ACC112 (cell line): Measurements from ENCODE around the gene FUT3.
"Not testable (repeated sequence)": the region's sequence is repeated elsewhere in the genome, so short reads cannot be mapped to it uniquely, and the experiment has no call there.

Experiments used
- H2AFZ ChIP-seq: fragments of 200-600 bp; sonication (generic); one replicate; pipeline ENCODE4 v1.6.0; 2017; ENCODE audit warnings: antibody characterized with exemption, low read length; ENCODE audit not compliant: unreplicated experiment
- H3K27ac ChIP-seq: fragments of 200-600 bp; sonication (generic); 2 replicates; pipeline ENCODE4 v1.5.1; 2014; ENCODE audit warnings: low read depth, mild to moderate bottlenecking, antibody characterized with exemption, low read length, moderate library complexity
- H3K27me3 ChIP-seq: fragments of 200-600 bp; sonication (generic); 2 replicates; pipeline ENCODE4 v1.6.1; 2014; ENCODE audit warnings: mild to moderate bottlenecking, antibody characterized with exemption, low read length, moderate library complexity, mixed read lengths; ENCODE audit not compliant: insufficient read depth
- H3K36me3 ChIP-seq: fragments of 200-600 bp; sonication (generic); 2 replicates; pipeline ENCODE4 v1.6.1; 2016; ENCODE audit warnings: mild to moderate bottlenecking, antibody characterized with exemption, low read length, moderate library complexity, mixed read lengths; ENCODE audit not compliant: insufficient read depth
- H3K4me1 ChIP-seq: fragments of 200-600 bp; sonication (generic); one replicate; pipeline ENCODE4 v1.6.1; 2016; ENCODE audit warnings: low read length, mixed read lengths; ENCODE audit not compliant: insufficient read depth, unreplicated experiment, control insufficient read depth
- H3K4me3 ChIP-seq: fragments of 200-600 bp; sonication (generic); 2 replicates; pipeline ENCODE4 v1.5.1; 2014; ENCODE audit warnings: mild to moderate bottlenecking, low read depth, low read length
- H3K79me2 ChIP-seq: fragments of 200-600 bp; sonication (generic); one replicate; pipeline ENCODE4 v1.6.0; 2016; ENCODE audit warnings: low read length; ENCODE audit not compliant: control insufficient read depth, unreplicated experiment, insufficient read depth

FUT3 gene

GRCh38 chr19:5844456-5845433, 6.5 kb downstream of the FUT3 start:
- Histone ChIP-seq H3K4me1 (no peaks in the 10 kb centered on the region), H3K27me3 (no peaks in the 10 kb centered on the region)

GRCh38 chr19:5843295-5843927, 7.8 kb downstream of the FUT3 start:
- no peak overlapping the region for H3K4me3 ChIP-seq
- no peak overlapping the region for H3K27ac ChIP-seq
- H3K79me2 ChIP-seq, result no peaks in the 10 kb centered on the region
- H3K36me3 ChIP-seq, result no peaks in the 10 kb centered on the region
- H3K4me1 ChIP-seq, result no peaks in the 10 kb centered on the region
- H3K27me3 ChIP-seq, result no peaks in the 10 kb centered on the region
- H2AFZ ChIP-seq, result no peak overlapping the region

More at GRCh38 chr19:5844456-5845433, 6.5 kb downstream of the FUT3 start:
- Histone ChIP-seq H2AFZ (no peak overlapping the region), H3K36me3 (no peaks in the 10 kb centered on the region), H3K4me3 (no peak overlapping the region), H3K27ac (no peak overlapping the region), H3K79me2 (no peaks in the 10 kb centered on the region)

- not testable (repeated sequence) for H2AFZ ChIP-seq, H3K27ac ChIP-seq, H3K27me3 ChIP-seq, H3K36me3 ChIP-seq, H3K79me2 ChIP-seq, H3K4me1 ChIP-seq, H3K4me3 ChIP-seq
Measured at GRCh38 chr19:5841735-5842111, 9.5 kb downstream of the FUT3 start.

GRCh38 chr19:5839065-5840017, 11.9 kb downstream of the FUT3 start, which contains the start of gene FUT6:
Gene FUT6 (minus strand): TSS chr19:5839702. CDS start chr19:5832567, 7,135 bp downstream.
- Histone ChIP-seq H3K27ac (no peak within 1 kb of the TSS), H3K79me2 (no peaks in the 10 kb centered on the region), H3K36me3 (no peaks in the 10 kb centered on the region), H3K4me3 (no peak within 1 kb of the TSS), H2AFZ (no peak within 1 kb of the TSS), H3K27me3 (no peaks in the 10 kb centered on the region), H3K4me1 (no peaks in the 10 kb centered on the region)

GRCh38 chr19:5838353-5839064, 12.7 kb downstream of the FUT3 start:
- no peaks in the 10 kb centered on the region for H3K27me3 ChIP-seq
- no peaks in the 10 kb centered on the region for H3K79me2 ChIP-seq
- H2AFZ ChIP-seq, result no peak overlapping the region
- no peaks in the 10 kb centered on the region for H3K4me1 ChIP-seq
- H3K36me3 ChIP-seq, result no peaks in the 10 kb centered on the region
- no peak overlapping the region for H3K4me3 ChIP-seq
- H3K27ac ChIP-seq, result no peak overlapping the region

- Histone ChIP-seq H3K79me2 (no peaks in the 10 kb centered on the region), H3K27ac (no peak overlapping the region)
Measured at GRCh38 chr19:5837761-5838352, 13.4 kb downstream of the FUT3 start.

GRCh38 chr19:5832527-5833216, 18.6 kb downstream of the FUT3 start:
- H3K4me1 ChIP-seq, result peaks cover 2% of the 10 kb centered on the region
- H3K27me3 ChIP-seq, result no peaks in the 10 kb centered on the region; the same call in 1 of the 2 replicates
- no peak overlapping the region for H3K27ac ChIP-seq
- H2AFZ ChIP-seq, result no peak overlapping the region
- no peaks in the 10 kb centered on the region for H3K79me2 ChIP-seq
- H3K4me3 ChIP-seq, result no peak overlapping the region
- H3K36me3 ChIP-seq, result no peaks in the 10 kb centered on the region

More at GRCh38 chr19:5837761-5838352, 13.4 kb downstream of the FUT3 start:
- Histone ChIP-seq H3K4me3 (no peak overlapping the region), H3K27me3 (no peaks in the 10 kb centered on the region), H3K4me1 (no peaks in the 10 kb centered on the region), H2AFZ (no peak overlapping the region), H3K36me3 (no peaks in the 10 kb centered on the region)

- H2AFZ ChIP-seq, result no peak overlapping the region
- H3K79me2 ChIP-seq, result no peaks in the 10 kb centered on the region
- H3K4me3 ChIP-seq, result no peak overlapping the region
- no peak overlapping the region for H3K27ac ChIP-seq
- H3K4me1 ChIP-seq, result peaks cover 2% of the 10 kb centered on the region
- no peaks in the 10 kb centered on the region; the same call in 1 of the 2 replicates for H3K27me3 ChIP-seq
- no peaks in the 10 kb centered on the region for H3K36me3 ChIP-seq
Measured at GRCh38 chr19:5832061-5832460, 19.2 kb downstream of the FUT3 start.

GRCh38 chr19:5831159-5831558, 20.1 kb downstream of the FUT3 start:
- no peak overlapping the region for H3K4me3 ChIP-seq
- no peak overlapping the region for H2AFZ ChIP-seq
- no peaks in the 10 kb centered on the region; the same call in 1 of the 2 replicates for H3K27me3 ChIP-seq
- H3K4me1 ChIP-seq, result peaks cover 2% of the 10 kb centered on the region
- no peaks in the 10 kb centered on the region for H3K36me3 ChIP-seq
- H3K79me2 ChIP-seq, result no peaks in the 10 kb centered on the region
- H3K27ac ChIP-seq, result no peak overlapping the region
